ENCODE measurements around the gene LYRM2. TPM values are rescaled to one million over a fixed set of nuclear protein-coding genes. Genes with fewer than 3 reads are reported as not detected.

LYRM2 gene
- total and polyA plus RNA-seq, 2 of the 8 experiments (the other 6 are each of a cell fraction or from before 2014, with no cell fraction given): 7.3 to 25.7 TPM

DNA sequence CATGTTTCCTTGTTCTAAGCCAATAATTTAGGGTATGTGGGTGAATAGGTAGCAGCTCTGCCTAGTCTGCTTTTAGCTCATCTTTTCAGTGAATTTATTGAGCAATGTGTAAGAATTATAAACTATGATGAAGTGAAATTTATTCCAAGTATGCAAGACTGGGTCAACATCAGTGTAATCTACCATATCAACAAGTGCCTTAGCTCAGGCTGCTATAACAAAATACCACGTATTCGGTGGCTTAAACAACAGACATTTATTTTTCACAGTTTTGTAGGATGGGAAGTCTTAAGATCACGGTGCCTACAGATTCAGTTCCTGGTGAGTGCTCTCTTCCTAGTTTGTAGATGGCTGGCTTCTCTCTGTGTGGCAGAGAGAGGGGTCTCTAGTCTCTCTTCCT is 54.0 kb downstream of the LYRM2 start:
- Histone ChIP-seq H2BK12ac (ENCODE audit: low read depth, low read length) (no peak overlapping the region), H4K91ac (replicated peaks; ENCODE audit: insufficient read length, low read length) (no peak overlapping the region), H3K79me1 (ENCODE audit: low read depth, low read length) (no peaks in the 10 kb centered on the region), H2BK120ac (replicated peaks; ENCODE audit: low read depth, low read length) (no peak overlapping the region), H2AK5ac (ENCODE audit: low read depth, low read length) (no peak overlapping the region), H2BK20ac (ENCODE audit: low read length) (no peak overlapping the region), H4K5ac (ENCODE audit: insufficient read length, low read depth, low read length) (no peak overlapping the region), H3K9ac (replicated peaks in 1 of 4; ENCODE audit: extremely low read depth in 1 of 4, low read depth in 3 of 4, low read length in 3 of 4) (no peak overlapping the region), H3K27ac (ENCODE audit: low read depth, low read length) (no peak overlapping the region), H2AFZ (ENCODE audit: low read length) (no peak overlapping the region), H2BK15ac (ENCODE audit: low read length) (no peak overlapping the region), H3K79me2 (ENCODE audit: control insufficient read depth in 1 of 2, insufficient read depth in 2 of 2, low read length in 2 of 2) (no peaks in the 10 kb centered on the region), H3K4me2 (ENCODE audit: insufficient read depth in 1 of 2, low read depth in 2 of 2, low read length in 2 of 2) (no peak overlapping the region), H3K36me3 (ENCODE audit: control insufficient read depth in 2 of 4, insufficient read depth in 4 of 4, low read length in 3 of 4) (no peaks in the 10 kb centered on the region), H3K56ac (replicated peaks; ENCODE audit: insufficient read length, low read depth, low read length) (no peak overlapping the region), H3K4ac (replicated peaks; ENCODE audit: insufficient read length, low read depth, low read length) (no peak overlapping the region), H3K23me2 (ENCODE audit: low read depth, low read length) (no peaks in the 10 kb centered on the region), H3K4me1 (replicated peaks in 1 of 4; ENCODE audit: control insufficient read depth in 3 of 4, insufficient read depth in 4 of 4, low read length in 3 of 4) (peaks cover 0 to 4% (median 1%) of the 10 kb centered on the region in 4 experiments; a peak in 2 of 7 replicates), H3K23ac (ENCODE audit: insufficient read length) (no peak overlapping the region), H3K27me3 (replicated peaks in 1 of 4; ENCODE audit: control insufficient read depth in 3 of 4, extremely low read depth in 1 of 4, insufficient read depth in 3 of 4, low read length in 3 of 4) (no peaks in the 10 kb centered on the region), H4K20me1 (replicated peaks in 1 of 2; ENCODE audit: control insufficient read depth in 1 of 2, insufficient read depth in 2 of 2, low read length in 2 of 2) (no peaks in the 10 kb centered on the region), H2BK5ac (ENCODE audit: low read depth, low read length) (no peak overlapping the region), H4K8ac (ENCODE audit: extremely low read depth, insufficient read depth, low read length) (no peak overlapping the region), H3K4me3 (ENCODE audit: extremely low read depth in 1 of 4, insufficient read depth in 2 of 4, low read depth in 3 of 4, low read length in 4 of 4) (no peak overlapping the region), H3K9me3 (ENCODE audit: insufficient read depth in 2 of 2, low read depth in 1 of 2, low read length in 1 of 2) (no peaks in the 10 kb centered on the region), H3K14ac (ENCODE audit: insufficient read length) (no peak overlapping the region), H3K18ac (ENCODE audit: extremely low read depth, low read length) (no peak overlapping the region)
- FAIRE-seq: no peak
- 83% methylated on average over 3 of the region's 3 CpGs; no CpG with 5 or more reads in 1 of the 2 experiments for WGBS, 2 experiments (ENCODE audit: extremely low coverage in 1 of 2, insufficient coverage in 1 of 2, insufficient read length in 1 of 2, insufficient replicate concordance in 2 of 2, low coverage in 1 of 2, low lambda C conversion rate in 2 of 2, missing lambda C conversion rate in 1 of 2)
- DNase-seq (ENCODE audit: low read depth in 1 of 2, low spot score in 2 of 2): no peak
- ChIA-PET POLR2A (ENCODE audit: partially characterized antibody) (interaction anchor here (0.6 kb wide), 1 partner anchor 287 kb away, joined by 3 read pairs; no protein-coding TSS in a partner anchor), CTCF (ENCODE audit: partially characterized antibody) (interaction anchor here (0.7 to 2.3 kb wide), 13 partner anchors 10 to 180 kb away, joined by 3 to 6 read pairs (median 3); no protein-coding TSS in a partner anchor)
- TF ChIP-seq, protein P1, sequence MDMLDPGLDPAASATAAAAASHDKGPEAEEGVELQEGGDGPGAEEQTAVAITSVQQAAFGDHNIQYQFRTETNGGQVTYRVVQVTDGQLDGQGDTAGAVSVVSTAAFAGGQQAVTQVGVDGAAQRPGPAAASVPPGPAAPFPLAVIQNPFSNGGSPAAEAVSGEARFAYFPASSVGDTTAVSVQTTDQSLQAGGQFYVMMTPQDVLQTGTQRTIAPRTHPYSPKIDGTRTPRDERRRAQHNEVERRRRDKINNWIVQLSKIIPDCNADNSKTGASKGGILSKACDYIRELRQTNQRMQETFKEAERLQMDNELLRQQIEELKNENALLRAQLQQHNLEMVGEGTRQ (IDR thresholded peaks at IDR 0.05; ENCODE audit: low read length): no peak
- no peak for TF ChIP-seq CEBPB (IDR thresholded peaks at IDR 0.05; ENCODE audit: low read depth, low read length)
- TF ChIP-seq CREB1 (IDR thresholded peaks at IDR 0.05): no peak
- TF ChIP-seq TBP (IDR thresholded peaks at IDR 0.05; ENCODE audit: low read depth, low read length): no peak
- no peak for TF ChIP-seq SP4 (IDR thresholded peaks at IDR 0.05; ENCODE audit: low read length)
- no peak for TF ChIP-seq KDM1A (IDR thresholded peaks at IDR 0.05; ENCODE audit: borderline replicate concordance, low read length)
- no peak for TF ChIP-seq KDM4A (IDR thresholded peaks at IDR 0.05; ENCODE audit: low read depth, low read length, severe bottlenecking)
